Measurements from ENCODE around the gene TBC1D8.

TBC1D8 gene

DNA sequence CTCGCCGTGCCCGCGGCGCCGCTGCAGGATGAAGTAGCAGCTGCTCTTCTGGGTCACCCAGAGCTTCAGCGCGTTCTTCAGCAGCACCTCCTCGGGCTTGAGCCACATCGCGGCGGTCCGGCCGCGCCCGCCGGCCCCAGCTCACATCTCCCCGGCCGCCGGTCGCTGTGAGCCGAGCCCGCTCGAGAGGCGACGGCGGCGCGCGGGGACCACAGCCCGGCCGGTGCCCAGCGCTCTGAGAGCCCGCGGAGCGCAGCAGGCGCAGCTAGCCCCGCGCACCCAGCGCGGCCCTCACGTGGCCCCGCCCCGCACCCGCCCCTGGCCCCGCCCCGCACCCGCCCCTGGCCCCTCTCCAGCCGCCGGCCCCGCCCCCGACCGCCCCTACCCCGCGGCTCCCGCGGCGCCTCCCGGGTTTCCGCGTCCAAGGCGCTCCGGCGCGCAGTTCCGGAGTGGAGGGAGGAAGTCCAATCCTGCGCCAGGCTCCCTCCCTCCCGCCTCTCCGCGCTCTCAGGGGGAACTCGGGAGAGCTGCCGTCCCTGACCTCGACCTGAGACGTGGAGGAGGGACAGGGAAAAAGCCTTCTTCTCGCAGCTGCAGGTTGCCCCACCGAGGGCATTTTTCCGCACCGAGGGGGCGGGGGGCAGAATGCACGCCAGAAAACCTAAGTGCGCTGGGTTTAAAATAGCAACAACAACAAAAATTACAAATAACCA lies at the start of gene TBC1D8:
Gene TBC1D8 (minus strand): TSS at position 237 of the 713 bp plus-strand sequence. CDS start 129 bp downstream, at position 108.
- TF ChIP-seq ZNF274 (IDR thresholded peaks at IDR 0.05; ENCODE audit: low read depth, low read length) = no peak
- peak within 1 kb of the TSS; percentile 61; the same call in 1 of the 2 replicates for H3K4me3 ChIP-seq (ENCODE audit: low read length)

- H3K4me3 ChIP-seq (ENCODE audit: low read length) = no peak overlapping the region
- no peak for TF ChIP-seq ZNF274 (IDR thresholded peaks at IDR 0.05; ENCODE audit: low read depth, low read length)
Observed at GRCh38 chr2:101200676-101201075, 49.5 kb upstream of the TBC1D8 start.

- H3K4me3 ChIP-seq (ENCODE audit: low read length) = no peak overlapping the region
- TF ChIP-seq ZNF274 (IDR thresholded peaks at IDR 0.05; ENCODE audit: low read depth, low read length) = no peak
Observed at GRCh38 chr2:101199251-101199791, 48.1 kb upstream of the TBC1D8 start.

DNA sequence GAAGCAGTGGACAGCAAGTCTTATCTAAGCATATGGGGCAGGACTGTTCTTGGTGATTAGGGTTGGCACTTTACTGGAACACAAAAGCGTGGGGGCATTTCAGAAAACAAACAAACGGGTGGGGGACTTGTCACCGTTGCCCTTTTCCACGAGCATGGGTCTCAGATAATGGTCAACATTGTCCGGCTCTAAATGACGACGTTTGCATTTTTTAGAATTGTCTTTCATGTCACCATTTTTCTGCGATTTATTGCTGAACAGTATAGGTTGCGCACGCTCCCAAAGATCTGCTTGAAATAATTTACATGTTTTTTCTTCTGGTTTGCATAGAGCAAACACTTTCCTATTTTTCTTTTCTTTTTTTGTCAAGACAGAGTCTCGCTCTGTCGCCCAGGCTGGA lies 46.6 kb upstream of the TBC1D8 start:
- TF ChIP-seq ZNF274 (IDR thresholded peaks at IDR 0.05; ENCODE audit: low read depth, low read length) = no peak
- no peak overlapping the region for H3K4me3 ChIP-seq (ENCODE audit: low read length)

DNA sequence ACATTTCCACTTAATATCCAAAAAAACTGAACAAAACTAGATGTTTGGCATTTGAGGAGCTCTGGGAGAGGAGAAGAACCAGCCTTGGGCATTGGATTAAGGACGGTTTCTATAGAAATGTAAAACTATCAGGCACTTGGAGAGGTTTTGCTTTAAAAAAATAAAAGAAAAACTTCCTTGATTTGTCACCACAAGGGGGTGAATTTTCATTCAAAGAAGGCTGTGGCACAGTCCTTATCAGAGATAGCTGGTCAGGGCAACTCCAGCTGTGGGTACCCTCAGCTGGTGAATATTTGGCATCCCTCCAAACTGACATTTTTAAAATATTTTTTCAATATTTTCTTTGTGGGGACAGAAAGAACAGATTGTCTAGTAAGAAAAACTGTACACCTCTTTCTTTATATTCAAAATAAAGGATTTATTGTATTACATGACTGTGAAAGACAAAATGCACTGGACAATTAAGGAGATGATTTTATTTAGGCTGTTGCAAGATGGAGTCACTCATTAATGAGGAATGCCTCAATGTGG lies 46.1 kb upstream of the TBC1D8 start:
- no peak overlapping the region for H3K4me3 ChIP-seq (ENCODE audit: low read length)
- no peak for TF ChIP-seq ZNF274 (IDR thresholded peaks at IDR 0.05; ENCODE audit: low read depth, low read length)

DNA sequence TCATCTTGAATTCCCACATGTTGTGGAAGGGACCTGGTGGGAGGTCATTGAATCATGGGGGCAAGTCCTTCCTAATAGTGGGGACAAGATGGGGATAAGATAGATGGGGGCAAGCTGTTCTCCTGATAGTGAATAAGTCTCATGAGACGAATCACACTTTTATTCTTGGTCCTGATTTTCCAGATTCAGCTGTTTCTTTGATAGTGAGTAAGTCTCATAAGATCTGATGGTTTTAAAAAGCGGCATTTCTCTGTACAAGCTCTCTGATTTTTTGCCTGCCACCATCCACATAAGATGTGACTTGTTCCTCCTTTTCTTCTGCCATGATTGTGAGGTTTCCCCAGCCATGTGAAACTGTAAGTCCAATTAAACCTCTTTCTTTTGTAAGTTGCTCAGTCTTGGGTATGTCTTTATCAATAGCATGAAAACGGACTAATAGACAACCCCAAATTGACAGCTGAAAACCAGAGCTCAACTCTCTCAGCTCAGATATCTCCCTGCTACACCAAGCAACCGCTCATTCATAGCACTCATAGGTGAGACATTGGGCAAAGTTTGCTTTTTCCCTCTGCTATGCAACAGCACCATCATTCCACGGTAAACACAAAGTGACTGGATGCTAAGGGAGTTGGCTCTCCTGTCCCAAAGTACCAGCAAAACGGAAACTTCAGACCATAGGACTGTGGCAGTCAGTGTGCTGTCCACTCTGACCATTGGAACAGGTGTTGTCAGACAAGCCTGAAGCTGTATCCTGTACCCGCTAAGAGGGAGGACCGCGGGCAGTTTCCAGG lies 44.9 kb upstream of the TBC1D8 start:
- TF ChIP-seq ZNF274 (IDR thresholded peaks at IDR 0.05; ENCODE audit: low read depth, low read length) = no peak
- no peak overlapping the region for H3K4me3 ChIP-seq (ENCODE audit: low read length)

- H3K4me3 ChIP-seq (ENCODE audit: low read length) = no peak overlapping the region
- TF ChIP-seq ZNF274 (IDR thresholded peaks at IDR 0.05; ENCODE audit: low read depth, low read length) = no peak
Observed at GRCh38 chr2:101193033-101193626, 41.9 kb upstream of the TBC1D8 start.

DNA sequence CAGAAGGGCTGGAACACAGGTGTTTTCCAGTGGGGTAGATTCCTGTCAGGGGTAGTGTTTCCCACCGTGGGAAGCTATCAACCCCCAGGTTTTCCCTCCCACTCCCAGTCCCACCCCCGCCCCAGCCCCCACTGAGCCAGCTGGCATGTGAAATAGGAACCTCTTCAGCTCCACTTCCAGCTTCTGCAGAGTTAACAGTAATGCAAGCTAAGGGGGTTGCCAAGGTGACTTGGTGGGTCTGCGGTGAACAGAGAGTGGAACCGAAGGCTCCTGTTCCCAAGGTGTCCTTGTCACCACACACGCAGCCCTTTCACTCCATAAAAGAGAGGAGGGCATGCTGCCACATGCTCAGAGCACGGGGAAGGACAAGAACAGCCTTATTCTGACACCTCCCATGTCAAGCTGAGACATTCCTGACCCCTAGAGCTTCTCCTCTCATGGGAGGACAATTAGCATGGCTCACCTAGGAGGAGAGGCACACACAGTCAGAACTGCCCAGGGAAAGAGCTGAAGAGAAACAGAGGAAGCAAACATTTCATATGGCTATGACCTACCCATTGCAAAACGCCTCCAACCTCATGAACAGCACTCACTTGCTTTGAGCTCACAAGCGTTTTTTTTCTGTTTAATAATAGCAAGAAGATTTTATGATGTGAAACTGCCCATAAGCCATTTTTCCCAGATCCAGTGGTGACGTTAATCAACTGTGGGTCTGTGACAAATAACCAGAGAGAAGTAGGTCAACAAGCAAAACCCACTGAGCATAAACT lies 39.8 kb upstream of the TBC1D8 start:
- no peak for TF ChIP-seq ZNF274 (IDR thresholded peaks at IDR 0.05; ENCODE audit: low read depth, low read length)

GRCh38 chr2:101188683-101189405 lies 37.7 kb upstream of the TBC1D8 start:
- H3K4me3 ChIP-seq (ENCODE audit: low read length) = no peak overlapping the region
- TF ChIP-seq ZNF274 (IDR thresholded peaks at IDR 0.05; ENCODE audit: low read depth, low read length) = no peak

More for the DNA sequence above, 39.8 kb upstream of the TBC1D8 start:
- H3K4me3 ChIP-seq (ENCODE audit: low read length) = no peak overlapping the region

- TF ChIP-seq ZNF274 (IDR thresholded peaks at IDR 0.05; ENCODE audit: low read depth, low read length) = no peak
- H3K4me3 ChIP-seq (ENCODE audit: low read length) = no peak overlapping the region
Observed at GRCh38 chr2:101187131-101187530, 35.9 kb upstream of the TBC1D8 start.

- H3K4me3 ChIP-seq (ENCODE audit: low read length) = no peak overlapping the region
- no peak for TF ChIP-seq ZNF274 (IDR thresholded peaks at IDR 0.05; ENCODE audit: low read depth, low read length)
Observed at GRCh38 chr2:101185656-101186055, 34.5 kb upstream of the TBC1D8 start.

DNA sequence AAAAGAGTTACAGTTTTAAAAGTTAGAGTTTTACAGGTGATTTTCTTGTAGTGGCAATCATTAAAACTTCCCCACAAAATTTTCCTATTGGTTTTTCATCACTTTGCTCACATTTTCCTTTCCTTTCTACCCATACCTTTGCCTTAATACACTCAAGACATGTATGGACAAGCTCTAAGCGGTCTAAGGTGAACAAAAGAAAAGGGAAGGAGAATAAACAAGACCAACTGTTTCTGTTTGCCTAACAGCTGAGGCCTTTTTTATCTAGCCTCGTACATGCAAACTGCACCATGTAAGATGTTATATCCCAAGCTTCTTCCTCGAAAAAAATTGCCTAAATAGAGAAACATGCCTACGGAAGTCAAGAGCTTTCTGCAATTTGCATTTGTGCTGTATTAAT lies 33.9 kb upstream of the TBC1D8 start:
- H3K4me3 ChIP-seq (ENCODE audit: low read length) = no peak overlapping the region
- no peak for TF ChIP-seq ZNF274 (IDR thresholded peaks at IDR 0.05; ENCODE audit: low read depth, low read length)

- TF ChIP-seq ZNF274 (IDR thresholded peaks at IDR 0.05; ENCODE audit: low read depth, low read length) = no peak
- H3K4me3 ChIP-seq (ENCODE audit: low read length) = no peak overlapping the region
Observed at GRCh38 chr2:101179982-101180381, 28.8 kb upstream of the TBC1D8 start.
